Nephron progenitor cell (in vitro differentiated cells): ENCODE results near the gene IL22RA1.

Source experiments
- DNase-seq: peaks from one replicate; pipeline ENCODE4 v3.0.0; 2021
- H3K27ac Mint-ChIP-seq: 2 replicates; pipeline ENCODE4 v1.8.0; 2021; ENCODE audit warnings: mild to moderate bottlenecking, moderate library complexity, mixed read lengths
- H3K27me3 Mint-ChIP-seq: 2 replicates; pipeline ENCODE4 v1.8.0; 2021; ENCODE audit warnings: mild to moderate bottlenecking, low read depth, mixed read lengths; ENCODE audit not compliant: poor library complexity
- H3K36me3 Mint-ChIP-seq: 2 replicates; pipeline ENCODE4 v1.8.0; 2021; ENCODE audit warnings: low read depth, mixed read lengths
- H3K4me1 Mint-ChIP-seq: 2 replicates; pipeline ENCODE4 v1.8.0; 2021; ENCODE audit warnings: mixed read lengths
- H3K4me3 Mint-ChIP-seq: 2 replicates; pipeline ENCODE4 v1.8.0; 2021; ENCODE audit warnings: mild to moderate bottlenecking, moderate library complexity, mixed read lengths
- H3K9me3 Mint-ChIP-seq: 2 replicates; pipeline ENCODE4 v1.8.0; 2021; ENCODE audit warnings: mild to moderate bottlenecking, moderate library complexity, mixed read lengths
- TF ChIP-seq, protein P1 (sequence below): fragments of 200-600 bp; sonication (generic); IDR thresholded peaks from 2 replicates; pipeline ENCODE4 v1.5.0; 2021; ENCODE audit warnings: antibody characterized with exemption

The IL22RA1 gene

DNA sequence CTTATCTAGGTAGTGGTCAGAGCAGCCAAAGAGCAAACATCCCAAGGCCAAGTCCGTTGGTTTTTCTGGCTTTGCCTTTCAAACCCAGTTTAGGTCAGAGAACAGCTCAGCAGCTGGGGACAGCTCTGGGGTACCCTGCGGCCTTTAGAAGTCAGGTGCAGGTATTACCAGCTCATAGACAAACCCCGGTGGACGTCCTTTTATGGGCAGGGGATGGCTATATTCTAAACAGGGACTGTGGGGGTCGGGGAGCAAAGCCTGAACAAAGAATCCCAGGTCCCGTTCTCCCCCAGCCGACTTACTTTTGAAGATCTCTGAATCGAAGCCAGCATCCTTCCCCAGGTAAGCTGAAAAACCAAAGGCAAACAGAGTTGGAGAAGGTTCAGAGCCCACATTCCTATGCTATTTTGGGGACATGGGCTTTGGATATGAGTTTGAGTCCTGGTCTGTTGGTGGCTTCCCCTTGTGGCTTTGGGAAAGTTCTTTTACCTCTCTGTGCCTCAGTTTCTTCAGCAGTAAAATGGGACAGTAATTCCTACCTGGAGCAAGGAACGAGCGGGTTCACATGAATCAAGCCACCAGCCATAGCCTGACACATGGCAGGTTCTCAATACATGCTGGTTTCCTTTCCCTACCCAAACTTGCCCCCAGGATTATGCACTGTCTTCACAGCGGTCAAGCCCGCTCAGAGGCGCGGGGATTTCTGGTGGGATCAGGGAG lies 47.6 kb downstream of the IL22RA1 start:
- DNase-seq = no peak
- Mint-ChIP-seq H3K27me3 (peaks cover 4% of the 10 kb centered on the region), H3K4me3 (no peak overlapping the region), H3K36me3 (no peaks in the 10 kb centered on the region), H3K27ac (no peak overlapping the region), H3K9me3 (no peaks in the 10 kb centered on the region), H3K4me1 (peaks cover 51% of the 10 kb centered on the region)
- TF ChIP-seq, protein P1, sequence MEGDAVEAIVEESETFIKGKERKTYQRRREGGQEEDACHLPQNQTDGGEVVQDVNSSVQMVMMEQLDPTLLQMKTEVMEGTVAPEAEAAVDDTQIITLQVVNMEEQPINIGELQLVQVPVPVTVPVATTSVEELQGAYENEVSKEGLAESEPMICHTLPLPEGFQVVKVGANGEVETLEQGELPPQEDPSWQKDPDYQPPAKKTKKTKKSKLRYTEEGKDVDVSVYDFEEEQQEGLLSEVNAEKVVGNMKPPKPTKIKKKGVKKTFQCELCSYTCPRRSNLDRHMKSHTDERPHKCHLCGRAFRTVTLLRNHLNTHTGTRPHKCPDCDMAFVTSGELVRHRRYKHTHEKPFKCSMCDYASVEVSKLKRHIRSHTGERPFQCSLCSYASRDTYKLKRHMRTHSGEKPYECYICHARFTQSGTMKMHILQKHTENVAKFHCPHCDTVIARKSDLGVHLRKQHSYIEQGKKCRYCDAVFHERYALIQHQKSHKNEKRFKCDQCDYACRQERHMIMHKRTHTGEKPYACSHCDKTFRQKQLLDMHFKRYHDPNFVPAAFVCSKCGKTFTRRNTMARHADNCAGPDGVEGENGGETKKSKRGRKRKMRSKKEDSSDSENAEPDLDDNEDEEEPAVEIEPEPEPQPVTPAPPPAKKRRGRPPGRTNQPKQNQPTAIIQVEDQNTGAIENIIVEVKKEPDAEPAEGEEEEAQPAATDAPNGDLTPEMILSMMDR = no peak

DNA sequence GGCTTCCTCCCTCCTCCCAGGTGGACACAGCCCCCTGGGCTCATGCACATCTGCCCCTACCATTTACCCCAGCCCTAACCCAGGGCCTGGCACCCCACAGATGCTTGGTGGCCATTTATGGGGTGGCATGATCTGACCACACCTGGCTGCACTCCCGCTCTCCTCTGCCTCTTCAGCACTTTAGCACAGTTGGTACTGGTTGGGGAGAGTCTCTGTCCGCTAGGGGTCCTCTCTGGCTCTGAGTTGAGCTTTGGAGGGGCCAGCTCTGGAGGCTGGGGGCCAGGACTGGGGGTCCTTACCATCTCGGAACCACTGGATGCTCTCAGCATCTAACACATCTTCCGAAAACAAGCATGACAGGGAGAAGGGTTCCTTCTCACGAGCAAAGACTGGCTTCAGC lies 48.4 kb downstream of the IL22RA1 start:
- no peak overlapping the region for H3K27ac Mint-ChIP-seq
- no peak for DNase-seq
- no peaks in the 10 kb centered on the region for H3K36me3 Mint-ChIP-seq
- peaks cover 4% of the 10 kb centered on the region for H3K27me3 Mint-ChIP-seq
- H3K4me3 Mint-ChIP-seq = no peak overlapping the region
- H3K4me1 Mint-ChIP-seq = peaks cover 51% of the 10 kb centered on the region
- TF ChIP-seq, protein P1 = no peak
- no peaks in the 10 kb centered on the region for H3K9me3 Mint-ChIP-seq

DNA sequence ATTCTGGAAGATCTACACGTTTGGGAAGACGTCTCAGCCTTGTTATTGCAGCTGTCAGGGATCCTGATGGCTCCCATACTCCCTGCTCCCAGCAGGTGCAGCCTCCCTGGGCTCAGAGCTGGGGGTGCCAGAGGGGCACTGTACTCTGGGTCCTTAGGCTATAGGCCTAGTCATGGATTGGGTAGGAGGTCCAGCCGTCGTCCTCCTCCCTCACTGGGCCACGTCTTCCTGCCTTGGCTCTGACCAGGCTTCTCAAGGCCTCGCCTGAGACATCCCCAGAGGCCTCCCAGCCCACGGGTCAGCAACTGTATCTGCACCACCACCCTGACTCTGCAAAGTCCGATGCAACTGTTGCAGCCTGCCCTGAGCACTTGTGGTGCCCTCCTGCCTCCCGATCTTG lies 49.2 kb downstream of the IL22RA1 start:
- Mint-ChIP-seq H3K27me3 (peaks cover 4% of the 10 kb centered on the region), H3K27ac (no peak overlapping the region), H3K36me3 (no peaks in the 10 kb centered on the region), H3K4me1 (peaks cover 45% of the 10 kb centered on the region), H3K9me3 (no peaks in the 10 kb centered on the region), H3K4me3 (no peak overlapping the region)
- TF ChIP-seq, protein P1 = no peak
- DNase-seq = no peak

DNA sequence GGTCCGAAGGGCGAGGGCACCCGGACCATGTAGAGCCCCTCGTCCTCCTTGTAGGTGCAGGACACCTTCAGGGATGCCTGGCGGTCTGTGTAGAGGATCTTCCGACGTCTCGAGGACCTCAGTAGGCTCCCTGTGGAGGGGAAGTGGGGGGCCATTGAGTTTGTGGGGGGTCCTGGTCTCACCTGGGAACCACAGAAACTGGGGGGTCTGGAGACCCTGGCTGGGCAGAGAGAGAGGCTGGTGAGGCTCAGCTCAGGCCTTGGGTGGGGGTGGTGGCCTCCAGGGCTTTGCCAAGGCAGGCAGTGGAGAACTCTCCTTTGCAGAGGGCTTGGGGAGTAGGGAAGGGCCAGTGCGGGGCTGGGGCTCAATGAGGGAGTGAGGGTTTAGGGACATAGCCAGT lies 50.0 kb downstream of the IL22RA1 start:
- H3K4me1 Mint-ChIP-seq = peaks cover 44% of the 10 kb centered on the region
- H3K27ac Mint-ChIP-seq = no peak overlapping the region
- no peak overlapping the region for H3K4me3 Mint-ChIP-seq
- H3K36me3 Mint-ChIP-seq = no peaks in the 10 kb centered on the region
- TF ChIP-seq, protein P1 = no peak
- H3K9me3 Mint-ChIP-seq = no peaks in the 10 kb centered on the region
- H3K27me3 Mint-ChIP-seq = peaks cover 7% of the 10 kb centered on the region
- no peak for DNase-seq

DNA sequence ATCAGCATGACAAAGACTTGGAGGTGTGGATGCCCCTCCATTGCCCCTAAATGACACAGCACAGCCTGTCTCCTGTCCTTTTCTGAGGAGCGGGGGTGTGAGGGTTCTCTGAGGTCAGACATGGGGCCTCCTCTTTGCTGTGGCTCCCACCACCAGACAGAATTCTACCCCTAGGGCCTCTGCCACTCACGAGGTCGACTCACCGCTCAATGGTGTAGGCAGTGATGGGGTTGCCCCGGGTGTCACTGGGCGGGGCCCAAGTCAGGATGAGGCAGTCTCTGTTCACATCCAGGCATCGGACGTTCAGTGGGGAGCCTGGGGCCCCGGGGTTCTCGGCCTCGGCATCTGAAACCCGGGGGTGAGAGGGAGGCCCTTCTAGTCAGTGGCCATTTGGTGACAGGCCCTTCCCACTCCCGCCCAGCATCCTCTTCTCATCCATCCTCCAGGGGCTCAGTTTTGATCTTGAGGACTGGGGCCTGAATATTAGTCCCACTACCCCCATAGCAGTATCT lies 50.9 kb downstream of the IL22RA1 start:
- Mint-ChIP-seq H3K27ac (no peak overlapping the region), H3K4me1 (peaks cover 46% of the 10 kb centered on the region), H3K36me3 (no peaks in the 10 kb centered on the region), H3K9me3 (no peaks in the 10 kb centered on the region), H3K4me3 (no peak overlapping the region), H3K27me3 (peaks cover 4% of the 10 kb centered on the region)
- DNase-seq = no peak
- TF ChIP-seq, protein P1 = no peak

DNA sequence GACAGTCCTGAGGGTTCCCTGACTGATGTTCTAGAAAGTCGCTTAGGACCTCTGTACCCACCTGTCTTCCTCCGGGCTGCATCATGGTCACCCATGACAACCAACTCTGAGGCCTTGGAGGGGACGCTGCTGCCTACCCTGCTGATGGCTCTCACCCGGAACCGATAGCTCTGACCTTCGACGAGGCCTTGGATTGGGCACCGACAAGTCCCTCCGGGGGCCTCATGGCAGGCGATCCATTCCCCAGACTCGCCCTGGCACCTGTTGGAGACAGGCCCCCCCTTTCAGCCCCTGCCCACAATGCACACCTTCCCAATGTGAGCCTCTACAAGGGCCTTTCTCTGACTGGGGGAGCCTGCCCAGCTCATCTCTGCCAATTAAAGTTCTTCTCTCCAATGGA lies 52.2 kb downstream of the IL22RA1 start:
- TF ChIP-seq, protein P1 = no peak
- DNase-seq = no peak
- no peaks in the 10 kb centered on the region for H3K9me3 Mint-ChIP-seq
- H3K4me3 Mint-ChIP-seq = no peak overlapping the region
- no peak overlapping the region for H3K27ac Mint-ChIP-seq
- peaks cover 5% of the 10 kb centered on the region for H3K27me3 Mint-ChIP-seq
- H3K36me3 Mint-ChIP-seq = no peaks in the 10 kb centered on the region
- H3K4me1 Mint-ChIP-seq = peaks cover 43% of the 10 kb centered on the region
